Measurements from ENCODE around the gene MAEA.

The MAEA gene

GRCh38 chr4:1251773-1252066 is 38.0 kb upstream of the MAEA start:
- H3K4me3 ChIP-seq (ENCODE audit: low read depth in 1 of 2, low read length in 2 of 2) = 0 out of 4 replicates have a peak overlapping the region, but pooled peaks of 1 of the 2 experiments have one; percentile 5
- ATAC-seq (ENCODE audit: insufficient read depth, low read depth) (no peak), DNase-seq (no peak)
- H3K9me3 ChIP-seq (ENCODE audit: insufficient read depth, low read length, severe bottlenecking) = peaks cover 5% of the 10 kb centered on the region
- peaks cover 32% of the 10 kb centered on the region for H3K4me1 ChIP-seq (ENCODE audit: insufficient read depth, low read length)
- no peak overlapping the region for H3K27ac ChIP-seq (ENCODE audit: low read length)
- TF ChIP-seq, protein P1, sequence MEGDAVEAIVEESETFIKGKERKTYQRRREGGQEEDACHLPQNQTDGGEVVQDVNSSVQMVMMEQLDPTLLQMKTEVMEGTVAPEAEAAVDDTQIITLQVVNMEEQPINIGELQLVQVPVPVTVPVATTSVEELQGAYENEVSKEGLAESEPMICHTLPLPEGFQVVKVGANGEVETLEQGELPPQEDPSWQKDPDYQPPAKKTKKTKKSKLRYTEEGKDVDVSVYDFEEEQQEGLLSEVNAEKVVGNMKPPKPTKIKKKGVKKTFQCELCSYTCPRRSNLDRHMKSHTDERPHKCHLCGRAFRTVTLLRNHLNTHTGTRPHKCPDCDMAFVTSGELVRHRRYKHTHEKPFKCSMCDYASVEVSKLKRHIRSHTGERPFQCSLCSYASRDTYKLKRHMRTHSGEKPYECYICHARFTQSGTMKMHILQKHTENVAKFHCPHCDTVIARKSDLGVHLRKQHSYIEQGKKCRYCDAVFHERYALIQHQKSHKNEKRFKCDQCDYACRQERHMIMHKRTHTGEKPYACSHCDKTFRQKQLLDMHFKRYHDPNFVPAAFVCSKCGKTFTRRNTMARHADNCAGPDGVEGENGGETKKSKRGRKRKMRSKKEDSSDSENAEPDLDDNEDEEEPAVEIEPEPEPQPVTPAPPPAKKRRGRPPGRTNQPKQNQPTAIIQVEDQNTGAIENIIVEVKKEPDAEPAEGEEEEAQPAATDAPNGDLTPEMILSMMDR (IDR thresholded peaks at IDR 0.05; ENCODE audit: borderline replicate concordance, extremely low read depth, low read length, poor library complexity, severe bottlenecking) = no peak
- no peak for TF ChIP-seq EZH2 (IDR thresholded peaks at IDR 0.05; ENCODE audit: borderline replicate concordance, low read depth, low read length, severe bottlenecking)
- no peaks in the 10 kb centered on the region for H3K27me3 ChIP-seq (ENCODE audit: insufficient read depth, low read length, poor library complexity)
- no peak overlapping the region for H3K9ac ChIP-seq (ENCODE audit: low read depth, low read length)
- H3K4me2 ChIP-seq (ENCODE audit: insufficient read depth, low read length) = peak overlapping the region; percentile 80; the same call in 1 of the 2 replicates
- H2AFZ ChIP-seq (ENCODE audit: low read depth, low read length) = no peak overlapping the region
- H3K36me3 ChIP-seq (ENCODE audit: insufficient read depth, low read length) = peaks cover 43% of the 10 kb centered on the region
- peaks cover 42% of the 10 kb centered on the region for H3K79me2 ChIP-seq (ENCODE audit: insufficient read depth, low read length)
- peaks cover 7% of the 10 kb centered on the region for H4K20me1 ChIP-seq (ENCODE audit: insufficient read depth, low read length)

DNA sequence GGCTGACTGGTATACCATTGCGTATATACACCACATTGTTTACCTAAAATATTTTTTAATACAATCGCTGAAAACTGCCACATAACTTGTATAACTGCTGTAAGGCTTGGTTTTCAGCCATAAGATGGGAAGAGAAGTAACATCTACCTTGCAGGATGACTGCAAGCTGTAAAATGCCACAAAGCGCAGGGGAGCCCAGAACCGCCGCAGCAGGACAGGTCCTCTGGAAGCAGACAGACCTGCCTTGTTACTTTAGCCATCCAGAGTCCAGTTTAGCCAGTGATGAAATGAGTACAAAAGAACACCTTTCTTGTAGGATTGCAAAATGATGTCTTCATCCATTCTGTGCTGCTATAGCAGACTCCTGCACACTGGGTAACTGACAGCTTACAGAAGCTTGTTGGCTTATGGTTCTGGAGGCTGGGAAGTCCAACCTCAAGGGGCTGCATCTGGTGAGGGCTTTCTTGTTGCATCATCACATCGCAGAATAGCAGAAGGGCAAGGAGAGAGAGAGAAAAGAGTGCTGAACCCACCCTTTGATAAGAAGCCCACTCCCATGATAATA is 36.7 kb upstream of the MAEA start:
- no peak overlapping the region for H3K9ac ChIP-seq (ENCODE audit: low read depth, low read length)
- peaks cover 9% of the 10 kb centered on the region for H3K9me3 ChIP-seq (ENCODE audit: insufficient read depth, low read length, severe bottlenecking)
- H3K4me2 ChIP-seq (ENCODE audit: insufficient read depth, low read length) = no peak overlapping the region
- TF ChIP-seq EZH2 (IDR thresholded peaks at IDR 0.05; ENCODE audit: borderline replicate concordance, low read depth, low read length, severe bottlenecking) = no peak
- TF ChIP-seq, protein P1 (IDR thresholded peaks at IDR 0.05; ENCODE audit: borderline replicate concordance, extremely low read depth, low read length, poor library complexity, severe bottlenecking) = no peak
- peaks cover 32% of the 10 kb centered on the region for H3K36me3 ChIP-seq (ENCODE audit: insufficient read depth, low read length)
- no peak for ATAC-seq (ENCODE audit: insufficient read depth, low read depth)
- H4K20me1 ChIP-seq (ENCODE audit: insufficient read depth, low read length) = no peaks in the 10 kb centered on the region
- H2AFZ ChIP-seq (ENCODE audit: low read depth, low read length) = no peak overlapping the region
- no peak overlapping the region for H3K4me3 ChIP-seq (ENCODE audit: low read depth in 1 of 2, low read length in 2 of 2)
- H3K4me1 ChIP-seq (ENCODE audit: insufficient read depth, low read length) = peaks cover 24% of the 10 kb centered on the region
- peaks cover 29% of the 10 kb centered on the region for H3K79me2 ChIP-seq (ENCODE audit: insufficient read depth, low read length)
- DNase-seq = no peak
- H3K27me3 ChIP-seq (ENCODE audit: insufficient read depth, low read length, poor library complexity) = no peaks in the 10 kb centered on the region
- H3K27ac ChIP-seq (ENCODE audit: low read length) = no peak overlapping the region

DNA sequence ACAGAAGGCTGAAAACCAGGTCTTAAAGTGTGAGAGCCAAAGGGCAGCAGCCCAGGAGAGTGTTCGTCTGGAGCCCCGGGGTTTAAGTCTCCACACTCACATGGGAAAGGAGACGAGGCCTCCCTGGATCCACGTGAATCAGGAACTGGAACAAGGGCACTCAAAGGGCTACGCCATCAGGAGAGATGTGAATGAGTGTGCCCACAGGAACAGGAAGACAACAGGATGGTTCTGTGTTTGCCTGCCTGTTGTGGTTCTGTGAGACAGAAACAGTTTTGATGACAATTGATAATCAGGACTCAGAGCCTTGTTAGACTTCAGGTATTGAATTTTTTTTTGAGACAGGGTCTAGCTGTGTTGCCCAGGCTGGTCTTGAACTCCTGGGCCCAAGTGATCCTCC is 35.9 kb upstream of the MAEA start:
- ATAC-seq (ENCODE audit: insufficient read depth, low read depth) (no peak), DNase-seq (no peak)
- TF ChIP-seq, protein P1 (IDR thresholded peaks at IDR 0.05; ENCODE audit: borderline replicate concordance, extremely low read depth, low read length, poor library complexity, severe bottlenecking) = no peak
- no peak for TF ChIP-seq EZH2 (IDR thresholded peaks at IDR 0.05; ENCODE audit: borderline replicate concordance, low read depth, low read length, severe bottlenecking)
- Histone ChIP-seq H3K4me3 (ENCODE audit: low read depth in 1 of 2, low read length in 2 of 2) (no peak overlapping the region), H2AFZ (ENCODE audit: low read depth, low read length) (no peak overlapping the region), H4K20me1 (ENCODE audit: insufficient read depth, low read length) (no peaks in the 10 kb centered on the region), H3K36me3 (ENCODE audit: insufficient read depth, low read length) (peaks cover 28% of the 10 kb centered on the region), H3K9ac (ENCODE audit: low read depth, low read length) (no peak overlapping the region), H3K79me2 (ENCODE audit: insufficient read depth, low read length) (peaks cover 25% of the 10 kb centered on the region), H3K4me1 (ENCODE audit: insufficient read depth, low read length) (peaks cover 24% of the 10 kb centered on the region), H3K27me3 (ENCODE audit: insufficient read depth, low read length, poor library complexity) (no peaks in the 10 kb centered on the region), H3K9me3 (ENCODE audit: insufficient read depth, low read length, severe bottlenecking) (peaks cover 9% of the 10 kb centered on the region), H3K4me2 (ENCODE audit: insufficient read depth, low read length) (no peak overlapping the region), H3K27ac (ENCODE audit: low read length) (no peak overlapping the region)
